ENCODE results near the gene PRKN. TPM values are rescaled to one million over a fixed set of nuclear protein-coding genes. Genes with fewer than 3 reads are reported as not detected.

The PRKN gene
- total RNA-seq, 1 experiment from 2014 or later = 1.2 TPM

DNA sequence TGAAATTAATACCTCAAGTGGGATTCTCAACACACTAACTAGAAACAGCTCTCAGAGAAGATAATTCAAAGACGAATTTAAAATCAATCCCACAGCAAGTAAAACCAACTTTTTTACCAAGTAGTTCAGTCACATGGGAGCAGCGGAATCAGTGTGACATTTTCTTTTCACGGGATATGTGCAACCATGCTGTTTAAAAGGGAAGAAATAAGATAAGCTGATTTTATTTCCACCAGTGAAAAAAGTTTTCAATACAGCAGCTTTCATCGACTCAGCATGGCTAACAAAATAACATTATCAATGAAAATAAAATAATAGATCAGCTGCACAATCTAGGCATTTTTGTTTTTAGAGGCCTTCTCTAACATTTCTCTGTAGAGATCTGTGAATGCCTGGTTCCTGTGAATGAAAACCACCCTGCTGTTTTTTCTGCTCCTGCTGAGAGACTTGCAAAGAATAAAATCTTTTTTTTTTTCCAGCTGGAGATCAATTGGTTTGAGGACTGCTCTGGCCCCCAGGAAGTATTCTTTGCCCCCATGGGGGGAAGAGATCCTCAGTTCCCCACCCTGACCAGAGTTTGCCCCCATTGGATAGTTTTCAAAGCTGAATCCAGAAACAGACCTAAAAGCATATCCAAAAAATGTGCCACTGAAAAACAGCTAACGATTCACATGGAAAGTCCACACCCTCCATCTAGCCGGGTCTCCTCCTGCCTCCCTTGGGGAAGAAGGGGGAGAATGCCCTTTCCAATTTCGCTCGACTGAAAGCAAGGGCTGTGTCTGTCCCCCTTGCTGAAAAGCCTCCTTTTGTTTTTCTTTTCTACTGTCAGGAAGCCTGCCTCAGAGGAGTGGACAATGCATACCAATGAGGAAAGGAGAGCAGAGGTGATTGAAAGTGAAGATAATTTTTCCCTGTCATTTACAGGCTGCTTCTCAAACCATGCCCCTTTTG is 317.6 kb downstream of the PRKN start:
- POLR2A ChIA-PET (ENCODE audit: low non-redundant PET) = interaction anchor here (0.6 kb wide), 1 partner anchor 28 kb away, joined by 4 read pairs; no protein-coding TSS in a partner anchor

GRCh38 chr6:162408826-162409535 is 318.6 kb downstream of the PRKN start:
- CTCF ChIA-PET = no interaction called here
- no peak overlapping the region for H3K4me3 ChIP-seq (ENCODE audit: low read depth, low read length, poor library complexity, severe bottlenecking)
- H3K27ac ChIP-seq (ENCODE audit: low read depth, low read length, poor library complexity, severe bottlenecking) = no peak overlapping the region
- H3K36me3 ChIP-seq (ENCODE audit: insufficient read depth, low read length, poor library complexity, severe bottlenecking) = no peaks in the 10 kb centered on the region
- POLR2A ChIA-PET (ENCODE audit: low non-redundant PET) = no interaction called here
- no peaks in the 10 kb centered on the region for H3K9me3 ChIP-seq (ENCODE audit: low read depth, low read length, poor library complexity, severe bottlenecking)
- no peaks in the 10 kb centered on the region for H3K4me1 ChIP-seq (ENCODE audit: insufficient read depth, low read length, poor library complexity, severe bottlenecking)
- DNase-seq (ENCODE audit: low spot score) = no peak
- intact Hi-C loops (cut with micrococcal nuclease; ENCODE audit: unreplicated experiment) = no loop called here
- no peaks in the 10 kb centered on the region for H3K27me3 ChIP-seq (replicated peaks; ENCODE audit: insufficient read depth, low read depth, low read length, poor library complexity)
- BruUV-seq (replicated peaks) = no TSS peak
- no peak for TF ChIP-seq EZH2 (IDR thresholded peaks at IDR 0.05; ENCODE audit: borderline replicate concordance, low read depth, low read length, poor library complexity, severe bottlenecking)
- TF ChIP-seq, protein P1, sequence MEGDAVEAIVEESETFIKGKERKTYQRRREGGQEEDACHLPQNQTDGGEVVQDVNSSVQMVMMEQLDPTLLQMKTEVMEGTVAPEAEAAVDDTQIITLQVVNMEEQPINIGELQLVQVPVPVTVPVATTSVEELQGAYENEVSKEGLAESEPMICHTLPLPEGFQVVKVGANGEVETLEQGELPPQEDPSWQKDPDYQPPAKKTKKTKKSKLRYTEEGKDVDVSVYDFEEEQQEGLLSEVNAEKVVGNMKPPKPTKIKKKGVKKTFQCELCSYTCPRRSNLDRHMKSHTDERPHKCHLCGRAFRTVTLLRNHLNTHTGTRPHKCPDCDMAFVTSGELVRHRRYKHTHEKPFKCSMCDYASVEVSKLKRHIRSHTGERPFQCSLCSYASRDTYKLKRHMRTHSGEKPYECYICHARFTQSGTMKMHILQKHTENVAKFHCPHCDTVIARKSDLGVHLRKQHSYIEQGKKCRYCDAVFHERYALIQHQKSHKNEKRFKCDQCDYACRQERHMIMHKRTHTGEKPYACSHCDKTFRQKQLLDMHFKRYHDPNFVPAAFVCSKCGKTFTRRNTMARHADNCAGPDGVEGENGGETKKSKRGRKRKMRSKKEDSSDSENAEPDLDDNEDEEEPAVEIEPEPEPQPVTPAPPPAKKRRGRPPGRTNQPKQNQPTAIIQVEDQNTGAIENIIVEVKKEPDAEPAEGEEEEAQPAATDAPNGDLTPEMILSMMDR (conservative IDR thresholded peaks at IDR 0.05; ENCODE audit: low read depth, low read length) = no peak

More for the DNA sequence above, 317.6 kb downstream of the PRKN start:
- TF ChIP-seq, protein P1 (conservative IDR thresholded peaks at IDR 0.05; ENCODE audit: low read depth, low read length) = no peak
- TF ChIP-seq EZH2 (IDR thresholded peaks at IDR 0.05; ENCODE audit: borderline replicate concordance, low read depth, low read length, poor library complexity, severe bottlenecking) = no peak
- Histone ChIP-seq H3K27ac (ENCODE audit: low read depth, low read length, poor library complexity, severe bottlenecking) (no peak overlapping the region), H3K9me3 (ENCODE audit: low read depth, low read length, poor library complexity, severe bottlenecking) (no peaks in the 10 kb centered on the region), H3K4me3 (ENCODE audit: low read depth, low read length, poor library complexity, severe bottlenecking) (no peak overlapping the region), H3K4me1 (ENCODE audit: insufficient read depth, low read length, poor library complexity, severe bottlenecking) (no peaks in the 10 kb centered on the region), H3K36me3 (ENCODE audit: insufficient read depth, low read length, poor library complexity, severe bottlenecking) (no peaks in the 10 kb centered on the region), H3K27me3 (replicated peaks; ENCODE audit: insufficient read depth, low read depth, low read length, poor library complexity) (no peaks in the 10 kb centered on the region)
- intact Hi-C loops (cut with micrococcal nuclease; ENCODE audit: unreplicated experiment) = no loop called here
- no TSS peak for BruUV-seq (replicated peaks)
- CTCF ChIA-PET = interaction anchor here (0.8 kb wide), 1 partner anchor 286 kb away, joined by 3 read pairs; no protein-coding TSS in a partner anchor
- DNase-seq (ENCODE audit: low spot score) = no peak

GRCh38 chr6:162404951-162405350 is 322.6 kb downstream of the PRKN start:
- BruUV-seq (replicated peaks) = no TSS peak

More at GRCh38 chr6:162404951-162405350, 322.6 kb downstream of the PRKN start:
- H3K9me3 ChIP-seq (ENCODE audit: low read depth, low read length, poor library complexity, severe bottlenecking) = no peaks in the 10 kb centered on the region
- H3K4me1 ChIP-seq (ENCODE audit: insufficient read depth, low read length, poor library complexity, severe bottlenecking) = no peaks in the 10 kb centered on the region
- POLR2A ChIA-PET (ENCODE audit: low non-redundant PET) = no interaction called here
- no peak overlapping the region for H3K27ac ChIP-seq (ENCODE audit: low read depth, low read length, poor library complexity, severe bottlenecking)
- TF ChIP-seq, protein P1 (conservative IDR thresholded peaks at IDR 0.05; ENCODE audit: low read depth, low read length) = no peak
- no peak for TF ChIP-seq EZH2 (IDR thresholded peaks at IDR 0.05; ENCODE audit: borderline replicate concordance, low read depth, low read length, poor library complexity, severe bottlenecking)
- intact Hi-C loops (cut with micrococcal nuclease; ENCODE audit: unreplicated experiment) = no loop called here
- no peaks in the 10 kb centered on the region for H3K36me3 ChIP-seq (ENCODE audit: insufficient read depth, low read length, poor library complexity, severe bottlenecking)
- no peak overlapping the region for H3K4me3 ChIP-seq (ENCODE audit: low read depth, low read length, poor library complexity, severe bottlenecking)
- H3K27me3 ChIP-seq (replicated peaks; ENCODE audit: insufficient read depth, low read depth, low read length, poor library complexity) = no peaks in the 10 kb centered on the region
- CTCF ChIA-PET = no interaction called here
- no peak for DNase-seq (ENCODE audit: low spot score)

All from A673 (cell line).